CD14-positive monocyte (primary cell): ENCODE measurements around the gene PRPF19. TPM values are rescaled to one million over a fixed set of nuclear protein-coding genes. Genes with fewer than 3 reads are reported as not detected.

ENCODE experiments used
- DNase-seq, 3 donors: peaks; one replicate each; pipeline ENCODE4 v3.0.0-alpha.2; 2011 to 2022
- H2AFZ ChIP-seq: 2 replicates; pipeline ENCODE4 v1.6.0; 2012; ENCODE audit warnings: mild to moderate bottlenecking, low read depth, low read length, inconsistent platforms; ENCODE audit not compliant: insufficient read depth, poor library complexity, severe bottlenecking
- H3K27ac ChIP-seq, 2 donors: 1 replicate in 1 of 2; 2 replicates in 1 of 2; pipeline ENCODE4 v1.5.1; 2012 to 2013; ENCODE audit warnings: low read length in 2 of 2, control low read depth in 1 of 2, inconsistent platforms in 1 of 2, low read depth in 1 of 2, mild to moderate bottlenecking in 1 of 2
- H3K27me3 ChIP-seq, 2 donors: one replicate each; pipeline versions ENCODE4 v1.6.0 to v1.6.1; 2011 to 2013; ENCODE audit warnings: low read length in 2 of 2; ENCODE audit not compliant: control insufficient read depth in 2 of 2, insufficient read depth in 2 of 2
- H3K36me3 ChIP-seq, 2 donors: replicated peaks in 1 of 2; 1 replicate in 1 of 2; 2 replicates in 1 of 2; pipeline versions ENCODE4 v1.5.1 to v1.6.1; 2012 to 2013; ENCODE audit warnings: low read length in 2 of 2, control low read depth in 1 of 2, inconsistent platforms in 1 of 2, mild to moderate bottlenecking in 1 of 2; ENCODE audit not compliant: insufficient read depth in 2 of 2, control insufficient read depth in 1 of 2
- H3K4me1 ChIP-seq, 2 donors: 1 replicate in 1 of 2; 2 replicates in 1 of 2; pipeline versions ENCODE4 v1.5.1 to v1.6.1; 2012 to 2013; ENCODE audit warnings: low read length in 2 of 2, control low read depth in 1 of 2, inconsistent platforms in 1 of 2, mild to moderate bottlenecking in 1 of 2, moderate library complexity in 1 of 2; ENCODE audit not compliant: insufficient read depth in 2 of 2, control insufficient read depth in 1 of 2
- H3K4me2 ChIP-seq: replicated peaks from 2 replicates; pipeline ENCODE3; 2012; ENCODE audit warnings: low read length, moderate library complexity, mild to moderate bottlenecking; ENCODE audit not compliant: poor library complexity, severe bottlenecking; ENCODE audit errors: extremely low read depth
- H3K4me3 ChIP-seq, 3 experiments: fragments of 200-600 bp in 1 of 3; sonication (generic) in 1 of 3; replicated peaks in 1 of 3; 1 replicate in 2 of 3; 2 replicates in 1 of 3; pipeline ENCODE4 v1.5.1; 2011 to 2013; ENCODE audit warnings: low read length in 3 of 3, mild to moderate bottlenecking in 3 of 3, control low read depth in 2 of 3, low read depth in 2 of 3, inconsistent platforms in 1 of 3, moderate library complexity in 1 of 3
- H3K79me2 ChIP-seq: 2 replicates; pipeline ENCODE4 v1.6.0; 2012; ENCODE audit warnings: mild to moderate bottlenecking, control low read depth, inconsistent platforms, low read length, moderate library complexity; ENCODE audit not compliant: insufficient read depth
- H3K9ac ChIP-seq: 2 replicates; pipeline ENCODE4 v1.6.0; 2017; ENCODE audit warnings: low read length, mild to moderate bottlenecking; ENCODE audit not compliant: insufficient read depth, poor library complexity, severe bottlenecking
- H3K9me3 ChIP-seq, 2 donors: replicated peaks in 1 of 2; 1 replicate in 1 of 2; 2 replicates in 1 of 2; pipeline versions ENCODE4 v1.5.1 to v1.6.1; 2012 to 2013; ENCODE audit warnings: low read length in 2 of 2, control low read depth in 1 of 2; ENCODE audit not compliant: control insufficient read depth in 1 of 2, insufficient read depth in 1 of 2
- H4K20me1 ChIP-seq: 2 replicates; pipeline ENCODE4 v1.6.0; 2012; ENCODE audit warnings: mild to moderate bottlenecking, low read length, control low read depth, moderate library complexity; ENCODE audit not compliant: insufficient read depth
- H3K27ac Mint-ChIP-seq, 7 donors: one replicate each; pipeline ENCODE4 v1.8.0; 2020; ENCODE audit warnings: mild to moderate bottlenecking in 7 of 7, mixed read lengths in 7 of 7, moderate library complexity in 6 of 7, inconsistent platforms in 2 of 7
- H3K27me3 Mint-ChIP-seq, 3 donors: one replicate each; pipeline ENCODE4 v1.8.0; 2021 to 2022; ENCODE audit warnings: low read depth in 3 of 3, mild to moderate bottlenecking in 3 of 3, mixed read lengths in 3 of 3, moderate library complexity in 3 of 3, inconsistent platforms in 1 of 3
- H3K36me3 Mint-ChIP-seq, 2 donors: one replicate each; pipeline ENCODE4 v1.8.0; 2020; ENCODE audit warnings: mixed read lengths in 2 of 2, inconsistent platforms in 1 of 2, mild to moderate bottlenecking in 1 of 2
- H3K4me1 Mint-ChIP-seq: one replicate; pipeline ENCODE4 v1.8.0; 2020; ENCODE audit warnings: mild to moderate bottlenecking, mixed read lengths
- H3K4me3 Mint-ChIP-seq, 2 donors: one replicate each; pipeline ENCODE4 v1.8.0; 2020; ENCODE audit warnings: mild to moderate bottlenecking in 2 of 2, mixed read lengths in 2 of 2, moderate library complexity in 1 of 2
- H3K9me3 Mint-ChIP-seq, 7 donors: one replicate each; pipeline ENCODE4 v1.8.0; 2020 to 2022; ENCODE audit warnings: mixed read lengths in 7 of 7, mild to moderate bottlenecking in 6 of 7, moderate library complexity in 6 of 7, inconsistent platforms in 2 of 7
- CTCF ChIP-seq: fragments of 200-600 bp; IDR thresholded peaks from one replicate; pipeline ENCODE4 v1.8.0; 2022; ENCODE audit warnings: antibody characterized with exemption, mild to moderate bottlenecking
- WGBS: methylation state at CpG from one replicate; pipeline ENCODE4 v1.1.5; 2013; ENCODE audit warnings: missing lambda C conversion rate; ENCODE audit not compliant: insufficient coverage; 5-methylcytosine and 5-hydroxymethylcytosine counted together
- intact Hi-C, 2 donors: fragments of 100-400 bp; cut with micrococcal nuclease; formaldehyde crosslinking; loops; one replicate each; pipeline versions ENCODE4 v1.15.0 to v1.15.1; 2023
- polyA plus RNA-seq, 3 donors: library from polyadenylated mRNA; depleted of rRNA in 1 of 3; unstranded in 2 of 3; stranded (reverse) in 1 of 3; fragments of 300-500 nt in 2 of 3; fragments of >200 nt in 1 of 3; fragmentation: Illumina TruSeq in 2 of 3; gene quantifications; 1 replicate in 2 of 3; 2 replicates in 1 of 3; pipeline ENCODE4 v1.2.3, GENCODE V29; 2012 to 2021

PRPF19 gene
- polyA plus RNA-seq, 3 donors, result 7.8 to 33.2 (median 12.2) TPM

DNA sequence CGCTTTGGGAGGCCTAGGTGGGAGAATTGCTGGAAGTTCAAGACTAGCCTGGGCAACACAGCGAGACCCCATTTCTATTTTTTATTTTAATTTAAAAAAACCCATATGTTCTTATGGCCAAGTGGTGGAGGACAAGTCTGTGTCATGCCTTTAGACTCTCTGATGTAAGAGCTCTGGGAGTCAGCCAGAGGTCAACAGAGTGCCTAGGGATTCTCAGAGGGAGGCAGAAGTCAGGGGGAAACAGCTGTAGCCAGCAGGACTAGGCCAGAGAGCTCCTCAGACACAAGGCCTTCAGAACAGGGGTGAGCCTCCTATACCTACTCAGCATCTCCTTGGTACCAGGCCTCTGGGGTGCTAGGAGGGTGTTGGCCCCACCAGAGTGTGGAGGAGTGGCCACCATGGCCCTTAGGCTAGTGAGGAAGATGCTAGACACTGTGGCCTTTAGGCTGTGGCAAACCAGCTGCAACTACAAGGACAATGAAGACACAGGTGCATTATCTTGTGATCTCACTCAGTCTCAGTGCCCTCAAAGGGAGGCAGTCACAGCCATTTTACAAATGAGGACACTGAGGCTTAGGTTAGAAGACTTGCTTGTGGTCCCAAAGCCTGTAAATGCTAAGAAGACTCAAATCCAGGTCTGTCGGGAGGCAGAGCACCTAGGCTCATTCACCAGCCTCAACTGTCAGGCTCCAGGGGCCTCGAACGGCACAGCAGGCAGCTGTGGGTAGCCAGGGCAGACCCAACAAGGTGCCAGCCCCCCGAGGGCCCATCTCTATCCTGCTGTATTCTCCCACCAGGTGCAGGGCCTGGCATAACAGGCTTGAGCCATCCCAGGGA, 34.0 kb downstream of the PRPF19 start:
- Histone ChIP-seq H3K27ac (no peak overlapping the region), H3K36me3 (no peaks in the 10 kb centered on the region), H3K9ac (no peak overlapping the region), H3K27me3 (no peaks in the 10 kb centered on the region), H3K4me1 (peaks cover 11 to 15% of the 10 kb centered on the region in 2 donors), H3K9me3 (no peaks in the 10 kb centered on the region), H2AFZ (no peak overlapping the region), H3K4me3 (no peak overlapping the region), H4K20me1 (no peaks in the 10 kb centered on the region), H3K79me2 (no peaks in the 10 kb centered on the region), H3K4me2 (no peak overlapping the region)
- no peaks in the 10 kb centered on the region for H3K36me3 Mint-ChIP-seq
- H3K4me1 Mint-ChIP-seq, result peaks cover 12% of the 10 kb centered on the region
- no peaks in the 10 kb centered on the region for H3K9me3 Mint-ChIP-seq
- intact Hi-C loops, result no loop called here
- 100% methylated on average over 3 of the region's 6 CpGs for WGBS
- TF ChIP-seq CTCF, result no peak
- H3K27me3 Mint-ChIP-seq, result peaks cover 0 to 3% (median 2%) of the 10 kb centered on the region in 3 donors
- no peak for DNase-seq
- no peak overlapping the region for H3K27ac Mint-ChIP-seq
- no peak overlapping the region for H3K4me3 Mint-ChIP-seq

DNA sequence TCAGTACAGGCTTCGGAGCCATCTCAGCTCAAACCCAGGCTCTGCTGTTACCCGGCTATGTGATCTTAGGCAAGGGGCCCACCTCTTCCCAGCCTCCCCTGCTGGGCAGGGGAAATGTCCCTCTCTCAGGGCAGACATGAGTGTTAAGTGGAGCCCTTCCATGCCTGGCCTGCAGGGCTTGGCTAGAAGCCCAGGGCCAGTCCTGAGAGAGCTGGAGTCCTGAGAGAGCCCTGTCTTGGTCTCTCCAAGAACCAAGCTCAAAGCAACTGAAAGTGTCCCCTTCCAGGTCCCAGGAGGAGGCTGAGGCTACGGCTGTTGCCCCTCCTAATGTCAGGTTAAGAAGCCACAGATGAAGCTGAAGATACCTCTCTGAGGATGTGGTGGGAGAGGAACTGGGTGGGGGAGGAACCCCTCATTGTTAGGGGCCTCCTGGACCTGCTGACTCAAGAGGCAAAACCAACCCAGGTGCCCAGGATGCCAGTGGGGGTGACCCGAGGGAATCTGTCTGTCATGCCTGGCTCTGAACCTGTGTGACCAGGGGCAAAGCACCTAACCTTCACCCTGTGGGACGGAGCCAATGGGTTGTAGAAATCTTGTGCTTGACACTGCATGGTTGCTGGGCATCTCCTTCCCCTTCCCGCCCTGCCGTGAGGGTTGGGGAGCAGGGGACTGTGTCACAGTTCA, 34.9 kb downstream of the PRPF19 start:
- Mint-ChIP-seq H3K27me3 (peaks cover 0 to 3% (median 2%) of the 10 kb centered on the region in 3 donors), H3K9me3 (no peaks in the 10 kb centered on the region), H3K27ac (no peak overlapping the region), H3K4me1 (peaks cover 12% of the 10 kb centered on the region), H3K4me3 (no peak overlapping the region), H3K36me3 (no peaks in the 10 kb centered on the region)
- no peaks in the 10 kb centered on the region for H4K20me1 ChIP-seq
- 67% methylated on average over 3 of the region's 7 CpGs for WGBS
- H3K27me3 ChIP-seq, result no peaks in the 10 kb centered on the region
- no peak overlapping the region for H2AFZ ChIP-seq
- no peak overlapping the region for H3K4me2 ChIP-seq
- H3K79me2 ChIP-seq, result no peaks in the 10 kb centered on the region
- H3K9ac ChIP-seq, result no peak overlapping the region
- H3K4me1 ChIP-seq, result peaks cover 11 to 15% of the 10 kb centered on the region in 2 donors
- H3K27ac ChIP-seq, result no peak overlapping the region
- intact Hi-C loops, result no loop called here
- H3K9me3 ChIP-seq, result no peaks in the 10 kb centered on the region
- no peak for DNase-seq
- no peak for TF ChIP-seq CTCF
- H3K4me3 ChIP-seq, result no peak overlapping the region
- no peaks in the 10 kb centered on the region for H3K36me3 ChIP-seq
